IPS-11a (cell line): ENCODE measurements around the gene DPEP1.

Experiments
- H3K4me3 ChIP-seq: one replicate; pipeline ENCODE4 v1.5.1; 2013; ENCODE audit warnings: low read depth, low read length, control low read depth

Gene DPEP1

GRCh38 chr16:89598199-89598598 is 15.2 kb upstream of the DPEP1 start:
- H3K4me3 ChIP-seq, result no peak overlapping the region

DNA sequence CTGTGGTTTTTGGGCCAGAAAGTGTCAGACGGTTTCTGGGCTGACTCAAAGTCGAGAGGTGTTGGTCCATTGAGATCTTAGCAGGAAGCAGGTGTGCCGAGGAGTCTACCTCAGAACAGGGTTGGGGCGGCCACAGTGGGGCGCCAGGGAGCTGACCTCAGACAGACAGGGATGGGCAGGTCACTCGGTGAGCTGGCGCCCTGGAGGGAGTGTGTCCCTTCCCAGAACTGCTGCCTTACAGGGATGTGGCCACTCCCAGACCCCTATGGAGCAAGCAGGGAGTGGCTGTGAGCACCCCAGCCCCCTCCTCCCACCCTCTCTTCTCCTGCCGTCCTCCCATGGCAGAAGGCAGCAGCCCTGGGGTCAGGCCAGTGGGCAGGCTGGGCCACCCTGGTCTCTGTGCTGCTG is 14.0 kb upstream of the DPEP1 start:
- H3K4me3 ChIP-seq, result no peak overlapping the region

DNA sequence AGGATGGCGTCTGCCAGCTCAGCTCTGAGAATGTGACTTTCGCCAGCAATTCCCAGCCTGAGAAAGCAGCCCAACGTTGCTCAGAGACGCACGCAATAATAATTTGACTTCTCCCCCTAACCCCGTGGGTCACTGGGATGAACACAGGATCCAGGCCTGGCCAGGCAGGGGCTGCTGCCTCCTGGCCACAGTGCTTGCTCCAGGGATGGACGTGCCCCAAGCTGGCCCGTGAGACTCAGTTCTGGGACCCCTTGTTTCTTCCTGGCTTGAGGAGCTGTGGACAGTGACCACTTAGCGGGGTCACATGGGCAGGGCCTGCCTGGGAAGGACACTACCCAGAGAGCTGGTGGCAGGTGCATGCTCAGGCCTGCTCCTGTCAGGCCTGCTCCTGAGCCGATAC is 13.5 kb upstream of the DPEP1 start:
- no peak overlapping the region for H3K4me3 ChIP-seq

DNA sequence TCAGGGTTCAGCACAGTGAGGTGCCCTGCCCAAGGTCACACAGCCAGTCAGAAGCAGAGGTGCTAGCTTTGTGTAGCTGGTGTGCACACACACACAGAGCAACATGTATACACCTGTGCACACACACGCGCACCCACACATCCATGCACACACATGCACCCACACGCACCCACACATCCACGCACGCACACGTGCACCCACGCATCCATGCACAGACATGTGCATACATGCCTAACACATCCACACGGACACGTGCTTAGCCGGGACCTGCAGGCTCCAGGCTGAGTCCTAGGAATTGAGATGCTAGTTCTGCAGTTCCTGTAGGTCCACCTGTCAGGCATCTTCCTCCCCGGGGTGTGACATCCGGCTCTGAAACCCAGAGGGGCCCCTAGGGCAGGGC is 13.0 kb upstream of the DPEP1 start:
- no peak overlapping the region for H3K4me3 ChIP-seq

- no peak overlapping the region for H3K4me3 ChIP-seq
Observed at GRCh38 chr16:89600956-89601355, 12.5 kb upstream of the DPEP1 start.

GRCh38 chr16:89601906-89602272 is 11.6 kb upstream of the DPEP1 start:
- H3K4me3 ChIP-seq, result no peak overlapping the region

DNA sequence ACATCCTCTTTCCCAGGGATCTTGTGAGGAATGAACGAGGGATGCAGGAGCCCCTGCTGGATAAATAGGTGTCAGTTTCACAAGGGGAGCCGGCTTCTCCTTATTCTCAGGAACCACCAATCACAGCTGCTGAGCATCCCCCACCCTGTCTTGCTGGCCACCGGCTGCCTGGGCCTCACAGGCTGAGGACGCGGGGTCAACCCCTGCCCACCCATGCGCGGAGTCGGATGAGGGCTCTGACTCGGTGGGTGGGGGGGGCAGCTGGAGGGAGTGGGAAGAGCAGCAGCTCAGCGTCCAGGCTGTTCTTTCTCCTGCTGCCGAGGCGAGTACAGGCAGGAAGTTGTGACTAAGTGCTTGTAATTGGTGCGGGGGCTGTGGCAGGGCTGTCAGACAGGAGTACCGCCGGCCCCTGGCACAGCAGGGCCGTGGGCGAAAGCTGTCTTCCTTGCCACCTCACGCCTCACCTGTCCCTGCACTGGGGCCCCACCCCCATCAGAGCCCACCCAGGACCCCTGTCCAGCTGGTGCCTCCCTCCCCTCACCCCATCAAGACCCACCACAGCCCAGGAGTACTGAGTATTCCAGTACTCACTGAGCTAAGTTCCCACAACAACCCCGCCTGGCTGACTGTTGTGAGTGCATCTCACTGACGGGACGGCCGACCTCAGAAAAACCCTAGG is 11.0 kb upstream of the DPEP1 start:
- H3K4me3 ChIP-seq, result no peak overlapping the region

DNA sequence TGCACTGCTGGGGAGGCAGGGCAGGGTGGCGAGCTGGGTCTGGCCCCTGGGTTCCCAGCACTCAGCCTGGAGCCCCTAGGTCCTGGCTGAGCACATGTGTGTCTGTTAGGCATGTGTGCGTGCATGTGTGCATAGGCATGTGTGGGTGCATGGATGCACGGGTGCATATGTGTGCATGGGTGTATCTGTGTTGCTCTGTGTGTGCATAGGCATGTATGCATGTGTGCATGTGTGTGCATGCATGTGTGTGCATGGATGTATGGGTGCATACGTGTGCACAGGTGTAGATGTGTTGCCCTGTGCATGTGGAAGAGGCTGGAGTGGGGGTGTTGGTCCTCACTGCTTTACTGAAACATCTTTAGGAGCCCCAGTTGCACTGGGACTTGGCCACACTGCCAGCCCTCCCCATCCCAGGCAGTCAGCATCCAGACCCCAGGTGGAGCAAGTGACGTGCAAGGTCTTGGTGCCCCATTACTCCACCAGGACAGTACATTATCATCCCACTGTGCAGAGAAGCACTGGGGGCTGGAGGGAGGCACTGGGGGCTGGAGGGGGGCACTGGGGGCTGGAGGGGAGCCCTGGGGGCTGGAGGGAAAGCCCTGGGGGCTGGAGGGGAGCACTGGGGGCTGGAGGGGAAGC is 10.4 kb upstream of the DPEP1 start:
- no peak overlapping the region for H3K4me3 ChIP-seq

DNA sequence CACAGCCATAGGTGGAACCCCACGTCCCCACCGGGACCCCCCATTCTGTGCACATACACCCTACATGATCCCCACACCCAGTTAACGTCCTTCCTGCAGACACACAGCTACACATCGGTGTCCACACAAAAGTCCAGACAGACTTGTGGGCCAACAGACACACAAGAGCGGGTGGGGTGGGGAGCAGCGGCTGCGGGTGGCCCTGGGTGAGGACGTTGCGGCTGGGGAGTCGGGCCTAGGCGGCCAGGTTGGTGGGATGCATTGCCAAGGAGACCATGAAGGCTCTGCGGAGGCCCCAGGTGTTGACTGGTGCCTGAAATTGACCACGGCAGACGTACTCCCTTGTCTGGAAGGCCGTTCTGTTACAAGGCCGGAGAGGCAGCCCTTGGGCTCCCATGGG is 8.7 kb upstream of the DPEP1 start:
- H3K4me3 ChIP-seq, result no peak overlapping the region

GRCh38 chr16:89605186-89605970 is 8.1 kb upstream of the DPEP1 start:
- no peak overlapping the region for H3K4me3 ChIP-seq

DNA sequence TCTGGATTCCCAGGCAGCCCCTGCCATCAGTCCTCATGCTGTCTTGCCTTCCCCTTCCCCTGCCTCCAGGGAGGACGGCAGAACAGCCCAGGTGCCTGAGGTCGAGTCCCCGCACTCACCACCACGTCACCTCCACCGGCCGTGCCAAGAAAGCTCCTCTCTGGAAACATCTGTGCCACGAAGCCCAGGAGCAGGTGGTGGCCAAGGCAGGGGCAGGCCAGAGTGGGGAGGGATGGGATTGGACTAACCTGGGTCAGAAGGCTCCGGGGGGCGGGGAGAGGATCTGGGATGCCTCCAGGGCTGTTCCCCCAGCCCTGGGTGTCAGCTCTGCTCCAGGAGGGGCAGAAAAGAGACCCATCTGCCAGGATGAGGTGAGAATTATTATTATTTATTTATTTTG is 7.4 kb upstream of the DPEP1 start:
- no peak overlapping the region for H3K4me3 ChIP-seq

- no peak overlapping the region for H3K4me3 ChIP-seq
Observed at GRCh38 chr16:89607453-89607852, 6.0 kb upstream of the DPEP1 start.

GRCh38 chr16:89607937-89608740 is 5.3 kb upstream of the DPEP1 start:
- no peak overlapping the region for H3K4me3 ChIP-seq

DNA sequence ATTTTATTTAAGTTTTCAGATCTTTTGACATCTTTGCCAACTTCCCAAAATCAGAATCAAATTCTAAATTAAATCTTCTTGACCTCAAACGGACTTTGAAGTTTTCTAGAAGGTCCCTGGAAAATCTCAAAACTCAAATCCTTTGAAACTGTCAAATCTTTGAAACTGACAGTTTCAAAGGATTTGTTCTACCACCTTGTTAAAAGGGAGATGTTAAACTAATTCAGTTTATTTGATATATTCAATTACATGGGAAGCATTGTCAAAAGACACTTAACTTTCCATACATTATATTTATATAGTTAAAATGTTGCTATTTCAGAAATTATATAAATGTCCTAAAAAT is 3.4 kb upstream of the DPEP1 start:
- H3K4me3 ChIP-seq, result no peak overlapping the region

DNA sequence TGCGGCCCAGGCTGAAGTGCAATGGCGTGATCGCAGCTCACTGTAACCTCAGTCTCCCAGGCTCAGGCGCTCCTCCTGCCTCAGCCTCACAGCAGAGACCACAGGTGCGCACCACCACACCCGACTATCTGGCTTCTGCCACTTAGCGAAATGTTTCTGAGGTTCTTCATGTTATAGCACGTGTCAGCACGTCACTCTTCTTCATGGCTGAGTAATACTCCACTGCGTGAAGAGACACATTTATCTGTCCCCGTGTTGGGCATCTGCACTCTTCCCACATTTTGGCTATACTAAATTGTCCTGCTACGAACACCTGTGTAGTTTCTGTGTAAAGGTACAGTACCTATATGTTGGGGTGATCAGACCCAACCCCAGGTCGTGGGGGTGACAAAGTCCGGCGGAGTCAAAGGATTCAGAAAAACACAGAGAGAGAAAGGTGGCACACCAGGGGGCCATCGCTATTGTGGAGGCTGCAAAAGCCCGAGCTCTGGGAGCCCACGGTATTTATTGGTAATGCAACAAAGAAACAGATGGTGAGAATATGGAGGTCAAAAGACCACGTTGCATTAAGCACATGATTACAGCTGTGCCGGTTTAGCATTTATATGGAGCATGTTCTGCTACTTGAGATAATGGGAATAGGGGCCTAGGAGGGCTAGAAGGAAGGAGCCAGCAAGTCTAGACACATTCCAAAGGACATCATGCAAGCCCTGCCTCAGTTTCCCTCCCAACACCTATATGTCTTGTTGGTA is 851 bp upstream of the DPEP1 start:
- H3K4me3 ChIP-seq, result no peak overlapping the region

- no peak overlapping the region for H3K4me3 ChIP-seq
Observed at GRCh38 chr16:89613954-89614459, 565 bp downstream of the DPEP1 start.

DNA sequence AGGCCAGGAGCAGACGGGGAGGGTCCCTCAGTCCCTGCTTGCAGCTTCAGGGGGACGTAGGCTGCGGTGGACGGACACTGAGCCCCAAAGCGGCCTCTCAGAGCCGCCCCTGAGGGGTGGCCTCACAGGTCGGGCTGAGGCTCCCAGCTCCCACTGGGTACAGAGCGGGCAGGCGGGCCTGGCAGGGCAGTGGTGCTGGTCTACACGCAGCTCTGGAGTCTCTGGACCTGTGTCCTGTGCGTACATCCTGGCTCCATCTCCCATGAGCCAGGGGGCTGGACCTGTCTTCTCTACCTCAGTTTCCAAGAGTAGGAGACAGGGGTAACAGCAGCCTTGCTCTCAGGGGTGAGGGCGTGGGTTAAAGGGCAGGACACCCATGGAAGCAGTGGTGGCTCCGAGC is 1.7 kb downstream of the DPEP1 start:
- no peak overlapping the region for H3K4me3 ChIP-seq

- H3K4me3 ChIP-seq, result no peak overlapping the region
Observed at GRCh38 chr16:89615596-89616090, 2.2 kb downstream of the DPEP1 start.

DNA sequence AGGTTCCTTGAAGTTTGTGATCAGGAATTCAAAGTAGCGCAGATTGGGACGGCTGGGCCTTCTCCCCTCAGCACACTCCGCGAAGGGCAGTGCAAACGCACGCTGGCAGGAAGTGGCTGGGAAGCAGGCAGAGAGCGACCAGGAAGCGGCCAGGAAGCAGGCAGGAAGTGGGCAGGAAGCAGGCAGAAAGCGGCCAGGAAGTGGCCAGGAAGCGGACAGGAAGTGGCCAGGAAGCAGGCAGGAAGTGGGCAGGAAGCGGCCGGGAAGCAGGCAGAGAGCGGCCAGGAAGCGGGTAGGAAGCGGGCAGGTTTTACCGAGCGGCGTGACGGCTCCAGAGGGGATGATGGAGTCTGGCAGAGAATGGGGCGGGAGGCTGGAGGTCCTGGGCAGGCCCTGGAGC is 3.2 kb downstream of the DPEP1 start:
- no peak overlapping the region for H3K4me3 ChIP-seq

- no peak overlapping the region for H3K4me3 ChIP-seq
Observed at GRCh38 chr16:89617036-89617435, 3.6 kb downstream of the DPEP1 start.
